Vagina (tissue), 2 donors: ENCODE data around the gene OGFOD2.

ENCODE experiments used
- POLR2A ChIP-seq, 2 donors: fragments of 450-650 bp; IDR thresholded peaks; one replicate each; pipeline ENCODE4 v1.6.1; 2017; ENCODE audit warnings: antibody characterized with exemption in 2 of 2, mild to moderate bottlenecking in 2 of 2, moderate library complexity in 2 of 2
- POLR2AphosphoS5 ChIP-seq, 2 donors: sonication (generic); formaldehyde crosslinking; IDR thresholded peaks; one replicate each; pipeline ENCODE4 v1.9.0; 2017; ENCODE audit warnings: antibody characterized with exemption in 2 of 2, mild to moderate bottlenecking in 2 of 2, low read depth in 1 of 2; ENCODE audit not compliant: insufficient read depth in 1 of 2
- TF ChIP-seq, protein P1 (sequence below), 3 experiments: fragments of 450-650 bp in 2 of 3; fragments of 200-600 bp in 1 of 3; sonication (generic) in 1 of 3; IDR thresholded peaks; one replicate each; pipeline ENCODE4 v1.5.1; 2017 to 2019; ENCODE audit warnings: antibody characterized with exemption in 3 of 3, mild to moderate bottlenecking in 2 of 3, moderate library complexity in 2 of 3

DNA sequence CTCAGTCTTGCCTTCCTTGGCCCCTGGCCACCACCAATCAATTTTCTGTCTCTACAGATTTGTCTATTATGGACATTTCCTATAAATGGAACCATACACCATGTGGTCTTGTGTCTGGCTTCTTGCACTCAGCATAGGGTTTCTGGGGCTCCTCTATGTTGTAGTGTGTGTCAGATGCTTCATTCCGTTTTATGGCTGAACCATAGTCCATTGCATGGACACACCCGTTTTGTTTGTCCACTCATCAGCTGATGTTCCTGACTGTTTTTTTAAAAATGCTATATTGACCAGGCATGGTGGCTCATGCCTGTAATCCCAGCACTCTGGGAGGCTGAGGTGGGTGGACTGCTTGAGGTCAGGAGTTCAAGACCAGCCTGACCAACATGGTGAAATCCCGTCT, 26.4 kb downstream of the OGFOD2 start:
- TF ChIP-seq, protein P1, sequence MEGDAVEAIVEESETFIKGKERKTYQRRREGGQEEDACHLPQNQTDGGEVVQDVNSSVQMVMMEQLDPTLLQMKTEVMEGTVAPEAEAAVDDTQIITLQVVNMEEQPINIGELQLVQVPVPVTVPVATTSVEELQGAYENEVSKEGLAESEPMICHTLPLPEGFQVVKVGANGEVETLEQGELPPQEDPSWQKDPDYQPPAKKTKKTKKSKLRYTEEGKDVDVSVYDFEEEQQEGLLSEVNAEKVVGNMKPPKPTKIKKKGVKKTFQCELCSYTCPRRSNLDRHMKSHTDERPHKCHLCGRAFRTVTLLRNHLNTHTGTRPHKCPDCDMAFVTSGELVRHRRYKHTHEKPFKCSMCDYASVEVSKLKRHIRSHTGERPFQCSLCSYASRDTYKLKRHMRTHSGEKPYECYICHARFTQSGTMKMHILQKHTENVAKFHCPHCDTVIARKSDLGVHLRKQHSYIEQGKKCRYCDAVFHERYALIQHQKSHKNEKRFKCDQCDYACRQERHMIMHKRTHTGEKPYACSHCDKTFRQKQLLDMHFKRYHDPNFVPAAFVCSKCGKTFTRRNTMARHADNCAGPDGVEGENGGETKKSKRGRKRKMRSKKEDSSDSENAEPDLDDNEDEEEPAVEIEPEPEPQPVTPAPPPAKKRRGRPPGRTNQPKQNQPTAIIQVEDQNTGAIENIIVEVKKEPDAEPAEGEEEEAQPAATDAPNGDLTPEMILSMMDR (IDR thresholded peaks at IDR 0.05): no peak
- TF ChIP-seq POLR2A (IDR thresholded peaks at IDR 0.05) (no peak), POLR2AphosphoS5 (IDR thresholded peaks at IDR 0.05; ENCODE audit: insufficient read depth in 1 of 2, low read depth in 1 of 2) (no peak)
